HL-60/S4 treated with phorbol 12-myristate 13-acetate at 8.2 ng/mL for 4 days and 3 days (cell line): Measurements from ENCODE around the gene GOLT1A.

Experiments used
- in situ Hi-C: fragments of 300-500 bp; cut with MboI; formaldehyde crosslinking; loops from 2 replicates; pipeline ENCODE4 v1.15.0; 2022; ENCODE audit warnings: low sequenced_read_pairs

The GOLT1A gene

DNA sequence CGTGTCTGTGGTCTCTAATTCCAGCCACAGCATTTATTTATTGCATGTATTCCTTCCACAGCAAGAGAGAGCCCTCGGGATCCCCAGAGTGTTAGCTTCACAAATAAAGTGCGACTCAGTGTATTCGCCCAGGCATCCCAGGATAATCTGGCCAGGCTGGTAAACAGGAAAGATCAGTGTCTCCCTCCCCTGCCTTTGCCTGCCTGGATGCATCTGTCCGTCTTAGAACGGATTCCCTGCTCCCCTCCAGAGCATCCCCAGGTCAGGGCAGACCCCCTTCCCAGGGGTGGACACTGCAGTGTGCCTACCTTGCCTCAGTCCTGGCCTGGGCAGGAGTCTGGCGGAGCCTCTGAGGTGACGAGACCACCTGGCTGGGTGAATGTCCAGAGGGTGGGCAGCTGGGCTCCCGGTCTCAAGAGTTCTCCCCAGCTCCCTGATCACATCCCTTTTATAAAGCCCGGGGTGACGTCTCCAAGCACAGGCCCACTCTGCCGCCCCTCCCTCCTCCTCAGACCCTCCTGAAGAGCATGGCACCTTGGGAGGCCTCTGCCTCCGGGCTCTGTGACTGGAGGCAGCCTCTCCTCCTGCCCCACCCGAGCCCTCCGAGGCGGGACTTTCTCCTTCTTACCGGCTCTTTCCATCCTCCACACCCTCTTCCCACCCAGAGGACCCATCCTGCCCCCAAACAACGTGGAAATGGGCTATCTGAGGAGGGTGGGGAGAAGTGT is 17.6 kb downstream of the GOLT1A start, which contains the start of gene KISS1:
TSS of gene KISS1 (minus strand) at position 424 of the 728 bp plus-strand sequence. CDS start 3,615 bp downstream, outside the sequence.
- in situ Hi-C loops = no loop called here

DNA sequence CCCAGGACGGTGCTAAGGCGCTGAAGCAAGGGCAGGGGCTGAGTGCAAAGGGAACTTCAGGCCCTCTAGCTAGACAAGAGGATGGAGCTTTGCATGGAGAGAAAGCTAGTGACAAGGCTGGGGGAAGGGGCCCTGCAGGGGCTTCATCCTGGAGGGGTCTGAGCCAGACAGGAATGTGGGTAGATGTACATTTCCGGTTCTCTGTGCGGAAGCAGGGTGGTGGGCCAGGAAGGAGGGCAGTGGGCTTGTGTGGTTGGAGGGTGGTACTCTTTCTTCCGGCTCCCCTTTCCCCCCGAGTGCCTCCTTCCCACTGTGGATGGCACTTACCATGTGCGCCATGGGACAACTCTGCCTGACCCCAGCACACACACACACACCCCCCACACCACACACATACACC is 19.0 kb downstream of the GOLT1A start:
- in situ Hi-C loops = no loop called here

DNA sequence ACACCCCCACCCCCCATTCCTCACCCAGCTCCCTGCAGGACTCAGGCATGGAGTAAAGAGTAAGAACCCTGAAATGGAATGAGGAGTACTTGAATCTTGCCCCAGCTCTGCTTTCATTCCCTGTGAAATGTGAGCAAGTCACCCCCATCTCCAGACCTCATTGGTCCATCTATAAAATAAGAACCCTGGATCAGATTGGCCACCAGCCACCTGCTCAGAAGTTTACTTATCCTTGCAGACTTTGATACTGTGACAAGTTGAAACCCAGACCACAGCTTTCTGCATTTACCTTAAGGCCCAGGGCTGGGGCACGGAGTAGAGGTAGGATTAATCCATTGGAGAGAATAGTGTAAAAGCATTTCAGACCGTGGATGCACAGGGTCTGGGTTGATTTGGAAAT is 19.7 kb downstream of the GOLT1A start:
- in situ Hi-C loops = no loop called here

DNA sequence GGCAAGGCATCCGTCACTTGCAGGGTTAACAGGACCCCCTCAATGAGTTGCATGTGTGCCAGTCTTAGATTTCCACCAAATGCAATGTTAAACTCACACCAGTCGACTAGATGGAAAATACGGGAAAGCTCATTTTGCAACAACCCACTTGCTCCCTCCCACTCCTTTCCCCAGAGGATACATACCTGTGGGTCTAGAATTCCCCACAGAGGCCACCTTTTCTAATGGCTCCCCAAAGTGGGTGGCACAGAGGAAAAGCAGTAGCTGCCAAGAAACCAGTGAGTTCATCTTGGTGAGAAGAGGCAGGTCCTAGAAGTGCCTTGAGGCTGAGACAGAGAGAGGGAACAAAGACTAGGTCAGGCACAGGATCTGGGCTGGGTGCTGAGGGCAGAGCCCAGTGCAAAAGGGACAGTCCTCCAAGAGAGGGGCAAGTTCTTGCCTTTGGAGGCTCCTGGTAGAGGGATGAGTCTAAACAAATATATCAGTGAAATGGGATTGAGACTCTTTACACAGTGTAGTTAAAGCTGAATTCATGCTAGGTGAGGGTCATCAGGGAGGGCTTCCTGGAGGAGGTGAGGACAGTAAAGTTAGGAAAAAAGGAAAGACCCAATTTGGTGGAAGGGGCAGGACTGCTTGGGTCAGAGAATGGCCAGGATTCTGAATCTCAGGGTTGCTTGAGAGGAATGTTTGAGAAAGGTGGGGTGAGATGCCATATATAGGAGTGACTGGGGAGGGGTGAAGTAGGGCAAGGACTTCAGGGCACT is 21.0 kb downstream of the GOLT1A start:
- in situ Hi-C loops = no loop called here

DNA sequence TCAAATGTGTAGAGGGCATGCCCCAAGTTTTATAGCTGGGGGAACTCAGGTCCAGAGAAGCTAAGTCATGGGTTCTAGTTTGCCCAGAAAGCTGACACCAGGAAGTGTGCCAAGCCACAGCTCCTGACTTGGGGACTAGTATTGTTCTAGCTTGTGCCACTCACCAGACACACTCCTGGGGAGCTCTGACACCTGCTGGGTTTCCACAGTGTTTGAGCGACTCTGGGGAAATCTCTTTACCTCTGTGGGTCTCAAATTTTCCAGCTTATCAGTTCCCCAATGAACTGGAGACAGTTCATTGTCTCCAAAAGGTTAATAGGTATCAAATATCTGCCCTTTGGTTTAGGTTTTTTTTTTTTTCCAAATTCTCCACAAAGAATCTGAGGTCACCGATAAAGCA is 21.7 kb downstream of the GOLT1A start:
- in situ Hi-C loops = no loop called here

DNA sequence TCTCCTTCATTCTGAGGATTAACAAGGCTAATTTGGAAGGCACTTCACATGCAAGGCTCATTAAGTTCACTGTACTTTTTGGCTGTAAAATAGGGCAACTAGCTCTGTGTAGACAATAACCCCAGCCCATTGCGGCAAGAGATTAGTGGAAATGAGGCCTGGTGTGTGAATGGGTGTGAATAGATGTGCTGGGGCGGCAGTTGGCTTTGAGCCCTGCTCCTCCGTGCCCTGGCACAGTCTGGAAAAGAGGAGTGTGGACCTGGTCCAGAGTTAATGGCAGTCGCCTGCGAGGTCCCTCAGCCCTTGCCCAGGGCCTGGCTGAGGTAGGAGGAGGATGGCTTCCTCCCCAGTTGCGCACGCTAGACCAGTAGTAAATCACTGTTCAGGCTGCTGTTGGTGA is 22.3 kb downstream of the GOLT1A start:
- in situ Hi-C loops = no loop called here

DNA sequence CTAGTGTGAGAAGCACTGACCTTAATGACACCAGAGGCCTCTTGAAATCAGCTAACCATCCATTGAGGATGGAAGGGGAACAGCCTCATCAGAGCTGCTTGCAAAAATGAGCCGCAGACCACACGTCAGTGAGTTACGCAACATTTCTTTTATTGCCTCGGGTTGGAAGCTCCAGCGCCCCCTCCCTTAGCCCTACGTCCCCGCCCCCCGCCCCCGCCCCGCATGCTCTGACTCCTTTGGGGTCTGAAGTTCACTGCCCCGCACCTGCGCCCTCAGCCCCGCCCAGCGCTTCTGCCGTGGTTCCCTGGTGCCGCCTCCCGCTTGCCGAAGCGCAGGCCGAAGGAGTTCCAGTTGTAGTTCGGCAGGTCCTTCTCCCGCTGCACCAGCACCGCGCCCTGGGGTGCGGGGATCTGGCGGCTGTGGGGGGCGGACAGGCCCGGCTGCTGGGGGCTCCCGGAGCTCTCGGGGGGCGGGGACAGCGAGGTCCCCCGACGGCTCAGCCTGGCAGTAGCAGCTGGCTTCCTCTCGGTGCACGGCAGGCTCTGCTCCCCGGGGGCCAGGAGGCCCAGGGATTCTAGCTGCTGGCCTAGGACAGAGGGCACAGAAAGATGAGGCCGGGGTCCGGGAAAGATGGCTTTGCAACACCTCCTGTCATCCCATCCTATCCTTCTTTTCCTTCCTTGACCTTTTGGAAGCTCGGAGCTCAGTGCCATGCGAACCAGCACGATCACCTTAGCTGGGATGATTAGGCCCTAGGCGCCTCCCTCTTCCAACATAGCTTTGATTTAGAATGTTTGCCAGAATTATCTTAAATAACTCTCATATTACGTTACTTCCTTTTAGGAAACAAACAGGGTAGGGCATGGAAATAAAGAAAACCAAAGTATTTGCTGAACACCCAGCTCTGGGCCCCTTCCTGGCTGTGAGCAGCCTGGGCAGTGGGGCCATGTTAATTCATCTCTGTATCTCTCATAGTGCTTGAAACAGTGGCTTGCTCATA is 23.3 kb downstream of the GOLT1A start:
- in situ Hi-C loops = no loop called here

DNA sequence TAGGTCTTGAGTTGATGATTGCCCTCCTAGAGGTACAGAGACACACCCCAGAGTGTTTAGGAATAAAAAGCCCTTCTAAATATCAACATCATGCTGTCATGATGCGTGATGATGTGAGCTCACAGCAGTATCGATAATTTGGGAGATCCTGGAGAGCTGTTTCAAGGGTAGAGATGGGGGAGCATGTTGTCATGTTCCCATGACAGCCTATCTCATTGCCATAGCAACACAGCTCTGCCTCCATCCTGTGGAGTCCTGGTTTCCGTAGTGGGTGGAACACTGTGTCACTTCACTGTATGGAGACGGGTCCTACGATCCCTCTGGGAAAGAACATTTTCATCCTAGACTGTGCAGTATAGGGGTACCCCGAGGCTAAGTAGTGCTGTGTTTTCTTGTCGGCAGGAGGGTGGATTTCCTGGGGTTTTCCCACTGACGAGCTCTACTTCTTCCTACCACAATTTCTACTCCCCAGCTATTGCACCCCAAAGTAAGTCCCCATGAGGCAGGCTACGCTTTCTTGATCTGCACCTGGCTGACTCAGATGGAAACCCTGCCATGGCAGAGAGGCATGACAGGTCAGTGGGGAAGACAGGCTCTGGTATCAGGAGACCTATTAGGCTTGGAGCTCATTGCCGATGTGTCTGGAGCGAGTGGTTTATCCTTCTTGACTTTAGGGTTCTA is 24.7 kb downstream of the GOLT1A start:
- in situ Hi-C loops = no loop called here

DNA sequence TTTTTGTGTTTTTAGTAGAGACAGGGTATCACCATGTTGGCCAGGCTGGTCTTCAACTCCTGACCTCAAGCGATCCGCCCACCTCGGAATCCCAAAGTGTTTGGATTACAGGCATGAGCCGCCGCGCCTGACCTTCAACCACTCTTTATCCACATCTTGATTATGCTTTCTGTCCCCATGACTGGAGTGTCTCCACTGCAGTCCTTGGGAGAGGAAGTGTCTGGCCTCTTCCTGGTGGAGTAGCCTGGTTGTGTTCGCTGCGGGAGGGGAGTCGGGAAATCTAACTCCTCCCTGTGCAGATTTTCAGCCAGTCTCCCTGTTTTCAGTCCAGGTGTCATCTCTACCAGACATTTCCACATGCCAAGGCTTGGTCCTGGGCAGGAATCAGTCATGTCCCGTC is 27.2 kb downstream of the GOLT1A start:
- in situ Hi-C loops = no loop called here

DNA sequence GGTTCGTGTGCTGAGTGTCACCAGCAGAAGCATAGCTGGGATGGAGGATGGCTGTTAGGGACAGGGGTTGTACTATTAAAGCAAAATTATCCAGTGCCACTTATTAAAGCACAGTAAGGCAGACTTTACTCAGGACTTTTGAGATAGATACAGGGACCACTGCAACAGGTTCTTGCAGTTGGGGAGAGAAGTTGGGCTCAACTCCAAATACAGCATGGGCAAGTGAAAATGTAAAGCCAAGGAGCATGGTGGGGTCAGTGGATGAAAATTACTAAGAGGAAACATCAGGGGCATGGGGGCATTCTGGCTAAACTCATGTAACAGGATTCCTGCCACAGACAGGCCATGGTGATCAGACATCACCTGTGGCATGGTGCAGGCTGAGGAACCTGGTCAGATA is 32.7 kb downstream of the GOLT1A start:
- in situ Hi-C loops = no loop called here

DNA sequence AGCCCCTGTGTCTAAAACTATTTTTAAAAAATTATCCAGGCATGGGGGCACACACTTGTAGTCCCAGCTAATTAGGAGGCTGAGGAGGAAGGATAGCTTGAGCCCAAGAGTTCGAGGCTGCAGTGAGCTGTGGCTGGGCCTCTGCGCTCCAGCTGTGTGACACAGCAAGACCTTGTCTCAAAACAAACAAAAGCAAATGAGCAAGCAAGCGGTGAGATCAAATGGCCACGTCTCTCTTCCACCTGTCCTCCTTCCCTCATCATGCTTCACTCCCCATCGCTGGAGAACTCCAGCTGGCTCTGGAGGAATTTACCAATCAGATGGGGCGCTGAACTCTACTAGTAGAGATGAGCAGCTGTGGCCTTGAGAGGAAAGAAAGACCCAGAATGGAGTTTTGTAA is 33.7 kb downstream of the GOLT1A start:
- in situ Hi-C loops = no loop called here

DNA sequence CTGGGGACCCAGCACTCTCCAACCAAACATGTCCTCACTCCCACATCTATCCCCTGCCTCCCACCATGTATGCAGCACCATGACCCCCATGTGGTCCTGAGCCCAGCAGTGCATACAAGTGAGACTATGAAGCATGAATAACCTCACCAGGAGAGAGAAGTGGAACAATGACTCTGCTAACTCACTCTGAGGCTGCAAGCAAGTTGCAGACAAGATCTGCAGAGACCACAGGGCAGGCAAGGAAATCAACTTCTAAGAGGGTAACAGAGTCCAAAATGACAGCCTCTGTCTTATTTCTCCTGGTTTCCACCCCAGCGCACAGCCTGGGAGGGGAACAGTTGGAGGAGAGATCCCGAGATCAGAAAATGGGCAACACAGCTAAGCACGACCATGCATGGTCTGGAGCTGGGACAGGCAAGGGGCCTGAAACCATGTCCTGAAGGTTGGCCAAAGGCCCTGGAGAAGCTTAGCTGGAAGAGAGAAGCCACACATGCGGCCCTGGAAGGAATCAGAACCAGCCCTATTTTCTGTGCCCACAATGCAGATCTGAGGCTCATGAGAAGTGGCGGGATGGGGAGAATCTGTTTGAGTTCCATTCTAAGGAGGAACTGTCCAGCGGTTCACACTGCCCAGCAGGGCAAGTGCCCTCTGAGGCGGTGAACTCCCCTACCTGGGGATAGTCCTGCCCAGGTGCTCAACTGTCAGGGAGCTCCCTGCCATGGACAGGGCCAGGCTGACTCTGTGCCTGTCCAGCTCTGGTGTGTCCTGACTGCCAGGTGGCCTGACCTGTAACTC is 35.1 kb downstream of the GOLT1A start:
- in situ Hi-C loops = no loop called here

DNA sequence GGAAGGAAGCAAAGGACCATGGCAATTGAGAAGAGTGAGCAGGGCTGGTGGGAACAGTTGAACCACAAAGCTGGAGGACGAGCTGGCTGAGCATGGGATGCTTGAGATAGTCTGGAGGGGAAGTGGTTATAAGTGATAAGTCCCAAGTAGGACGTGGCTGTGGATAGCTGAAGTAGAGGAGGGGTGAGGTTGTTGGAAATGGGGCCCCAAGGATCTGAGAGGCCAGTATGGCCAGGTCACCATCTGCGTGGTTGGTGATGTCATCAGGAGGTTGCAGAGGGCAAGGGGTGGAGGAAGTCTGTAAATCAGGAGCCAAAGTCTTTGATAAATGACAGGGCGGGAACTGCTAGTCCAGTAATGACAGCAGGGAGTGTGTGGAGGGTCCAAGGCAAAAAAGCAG is 36.7 kb downstream of the GOLT1A start:
- in situ Hi-C loops = no loop called here

DNA sequence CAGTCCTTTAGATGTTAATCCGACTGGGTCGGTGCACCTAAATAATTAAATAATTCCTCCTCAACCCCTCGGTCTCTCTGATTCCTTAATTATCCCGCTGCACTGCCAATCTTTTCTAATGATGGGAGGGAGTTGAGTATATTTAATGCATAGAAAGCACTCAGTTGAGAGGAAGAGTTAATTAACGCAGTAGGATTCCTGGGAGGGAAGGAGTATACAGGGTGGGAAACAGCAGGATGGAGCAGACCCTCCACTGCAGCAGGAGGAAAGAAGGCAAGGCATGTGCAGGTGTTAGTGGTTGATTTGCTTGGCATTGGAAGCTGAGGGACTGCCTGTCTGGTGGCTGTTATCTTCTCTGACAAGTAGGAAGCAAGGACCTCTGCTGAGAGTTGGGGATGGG is 37.7 kb downstream of the GOLT1A start:
- in situ Hi-C loops = no loop called here

DNA sequence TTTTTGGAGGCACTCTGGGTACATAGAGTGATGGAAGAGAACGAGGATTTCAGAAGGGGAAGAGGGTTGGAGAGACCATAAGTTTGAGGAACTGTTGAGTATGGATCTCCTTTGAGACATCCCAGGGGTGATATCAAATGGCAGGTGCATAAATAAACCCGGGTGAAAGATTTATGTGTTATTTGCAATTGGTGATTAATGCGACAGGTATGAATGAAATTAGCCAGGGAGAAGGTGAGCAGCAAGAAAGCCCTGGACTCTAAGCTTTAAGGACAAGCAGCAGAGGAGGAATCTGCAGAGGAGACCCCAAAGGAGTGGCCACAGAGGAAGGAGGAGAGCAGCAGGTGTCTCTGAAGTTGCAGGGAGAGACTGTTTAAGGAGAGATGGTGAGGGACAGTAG is 38.8 kb downstream of the GOLT1A start:
- in situ Hi-C loops = loop anchor here (25.0 kb wide), 1 partner anchor 187 kb away; the partner anchor contains the start of gene PLEKHA6

DNA sequence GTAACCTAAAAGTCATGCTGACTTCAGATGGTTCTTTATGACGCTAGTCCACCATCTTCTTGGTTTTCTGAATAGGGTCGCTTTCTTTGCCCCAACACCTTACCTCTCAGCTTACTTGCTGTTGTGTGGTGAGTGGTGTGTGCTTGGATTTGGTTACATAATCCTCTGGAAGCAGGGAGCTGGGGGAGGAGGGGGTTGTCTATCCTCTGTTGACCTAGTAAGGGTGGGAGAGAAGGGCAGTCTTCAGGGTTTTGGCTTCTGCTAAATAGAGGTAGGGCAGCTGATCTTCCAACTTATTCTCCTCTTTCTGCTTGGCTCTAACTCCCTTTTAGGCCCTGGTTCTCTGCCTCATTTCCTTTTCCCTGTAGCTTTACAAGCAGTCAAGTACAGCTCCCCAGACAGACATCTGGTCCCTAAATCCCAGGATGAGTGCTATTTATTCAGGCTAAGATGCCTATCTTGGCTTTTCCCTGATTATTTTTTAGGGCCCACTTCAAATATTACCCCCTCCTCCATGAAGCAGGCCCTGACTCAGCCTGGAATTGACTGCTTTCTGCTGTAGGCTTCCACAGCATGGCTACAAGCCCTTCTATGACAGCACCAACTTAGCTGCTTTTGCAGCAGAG is 41.3 kb downstream of the GOLT1A start:
- in situ Hi-C loops = loop anchor here (25.0 kb wide), 1 partner anchor 190 kb away; the partner anchor contains the start of gene PLEKHA6

DNA sequence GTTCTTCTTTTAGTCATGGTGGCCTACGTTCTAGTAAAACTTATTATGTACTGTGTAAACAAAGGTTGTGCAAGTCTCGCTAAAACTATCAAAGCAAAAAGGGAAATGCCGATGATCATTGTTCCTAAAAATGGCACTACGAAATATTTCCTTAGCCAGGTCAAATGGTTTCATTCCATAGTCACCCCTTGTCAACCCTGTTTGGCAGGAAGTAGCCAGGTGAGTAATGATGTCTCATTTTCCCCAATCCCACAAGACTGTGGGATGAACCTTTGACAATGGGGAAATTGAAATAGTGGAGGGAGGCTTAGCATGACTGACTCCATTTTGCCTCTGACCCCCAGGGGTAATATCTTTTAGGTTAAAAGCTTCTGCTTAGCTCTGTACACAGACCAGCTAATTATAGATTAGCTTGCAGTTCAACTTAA is 42.0 kb downstream of the GOLT1A start:
- in situ Hi-C loops = loop anchor here (25.0 kb wide), 1 partner anchor 191 kb away; the partner anchor contains the start of gene PLEKHA6

DNA sequence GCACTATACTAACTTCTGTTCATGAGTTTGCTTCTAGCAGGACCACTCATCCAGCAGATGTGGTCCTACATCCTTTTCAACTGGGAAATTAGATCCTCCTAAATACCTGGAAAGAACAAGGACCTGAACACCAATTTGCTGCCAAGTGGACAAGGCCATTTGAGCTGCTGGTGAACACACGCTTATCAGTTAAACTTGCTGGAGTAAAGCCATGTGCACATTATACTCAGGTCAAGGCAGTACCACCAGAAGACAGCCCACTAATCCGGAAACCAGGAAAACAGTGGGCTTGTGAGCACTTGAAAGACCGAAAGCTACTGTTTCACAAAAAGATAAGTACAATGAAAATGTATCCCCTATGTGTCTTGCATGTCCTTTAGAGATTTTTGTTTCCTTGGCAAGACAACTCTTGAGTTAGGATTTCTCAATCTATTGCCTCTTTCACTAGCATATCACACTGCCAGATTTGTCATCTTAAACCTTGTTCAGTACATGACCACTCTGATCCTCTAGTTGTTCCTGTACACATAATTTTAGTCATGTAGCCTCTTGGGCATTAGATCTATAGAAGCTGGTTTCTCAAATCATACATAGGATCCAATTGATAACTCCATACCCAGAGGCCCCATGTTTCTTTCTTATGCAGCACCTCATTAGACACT is 43.2 kb downstream of the GOLT1A start:
- in situ Hi-C loops = loop anchor here (25.0 kb wide), 1 partner anchor 192 kb away; the partner anchor contains the start of gene PLEKHA6
